ENCODE results near the gene SLC35B1. TPM values are rescaled to one million over a fixed set of nuclear protein-coding genes. Genes with fewer than 3 reads are reported as not detected.

Gene SLC35B1
- total RNA-seq, 1 donor from 2014 or later, result 48.1 TPM

GRCh38 chr17:49688848-49689247 is 18.9 kb downstream of the SLC35B1 start:
- H3K27me3 ChIP-seq, result no peaks in the 10 kb centered on the region
- peak overlapping the region; percentile 73 for H3K27ac ChIP-seq
- H3K9me3 ChIP-seq, result no peaks in the 10 kb centered on the region
- H3K36me3 ChIP-seq, result no peaks in the 10 kb centered on the region
- H3K4me3 ChIP-seq, result no peak overlapping the region
- ATAC-seq (no peak), DNase-seq (no peak)
- intact Hi-C loops (cut with DNase I), result no loop called here
- TF ChIP-seq, protein P1, sequence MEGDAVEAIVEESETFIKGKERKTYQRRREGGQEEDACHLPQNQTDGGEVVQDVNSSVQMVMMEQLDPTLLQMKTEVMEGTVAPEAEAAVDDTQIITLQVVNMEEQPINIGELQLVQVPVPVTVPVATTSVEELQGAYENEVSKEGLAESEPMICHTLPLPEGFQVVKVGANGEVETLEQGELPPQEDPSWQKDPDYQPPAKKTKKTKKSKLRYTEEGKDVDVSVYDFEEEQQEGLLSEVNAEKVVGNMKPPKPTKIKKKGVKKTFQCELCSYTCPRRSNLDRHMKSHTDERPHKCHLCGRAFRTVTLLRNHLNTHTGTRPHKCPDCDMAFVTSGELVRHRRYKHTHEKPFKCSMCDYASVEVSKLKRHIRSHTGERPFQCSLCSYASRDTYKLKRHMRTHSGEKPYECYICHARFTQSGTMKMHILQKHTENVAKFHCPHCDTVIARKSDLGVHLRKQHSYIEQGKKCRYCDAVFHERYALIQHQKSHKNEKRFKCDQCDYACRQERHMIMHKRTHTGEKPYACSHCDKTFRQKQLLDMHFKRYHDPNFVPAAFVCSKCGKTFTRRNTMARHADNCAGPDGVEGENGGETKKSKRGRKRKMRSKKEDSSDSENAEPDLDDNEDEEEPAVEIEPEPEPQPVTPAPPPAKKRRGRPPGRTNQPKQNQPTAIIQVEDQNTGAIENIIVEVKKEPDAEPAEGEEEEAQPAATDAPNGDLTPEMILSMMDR (IDR thresholded peaks at IDR 0.05), result no peak
- peaks cover 18% of the 10 kb centered on the region for H3K4me1 ChIP-seq

DNA sequence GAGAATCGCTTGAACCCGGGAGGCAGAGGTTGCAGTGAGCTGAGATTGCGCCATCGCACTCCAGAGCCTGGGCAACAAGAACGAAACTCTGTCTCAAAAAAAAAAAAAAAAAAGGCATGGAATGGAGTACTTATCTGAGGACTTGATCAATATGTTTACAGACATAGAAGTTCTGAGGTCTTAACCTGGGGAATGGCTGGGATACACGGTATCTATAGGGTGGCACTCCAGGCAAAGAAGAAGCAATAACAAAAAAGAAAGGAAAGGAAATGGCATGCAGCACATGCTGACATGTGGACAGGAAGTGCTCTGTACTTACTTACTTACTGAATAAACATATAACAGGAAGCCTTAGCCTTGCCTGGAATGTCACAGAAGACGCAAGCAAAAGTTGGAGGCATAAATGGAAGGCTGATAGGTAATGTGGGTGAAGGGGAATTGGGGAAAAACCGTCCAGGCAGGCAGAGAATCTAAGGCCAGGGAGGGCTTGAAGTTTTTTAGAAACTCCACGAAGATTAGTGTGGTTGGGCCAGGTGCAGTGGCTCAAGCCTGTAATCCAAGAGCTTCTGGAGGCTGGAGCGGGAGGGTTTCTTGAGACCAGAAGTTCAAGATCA is 19.8 kb downstream of the SLC35B1 start:
- H3K9me3 ChIP-seq, result no peaks in the 10 kb centered on the region
- no peaks in the 10 kb centered on the region for H3K27me3 ChIP-seq
- no peak overlapping the region for H3K4me3 ChIP-seq
- peaks cover 18% of the 10 kb centered on the region for H3K4me1 ChIP-seq
- TF ChIP-seq, protein P1 (IDR thresholded peaks at IDR 0.05), result no peak
- DNase-seq (no peak), ATAC-seq (peak; percentile 77)
- H3K36me3 ChIP-seq, result no peaks in the 10 kb centered on the region
- peak overlapping the region; percentile 73 for H3K27ac ChIP-seq
- intact Hi-C loops (cut with DNase I), result no loop called here

DNA sequence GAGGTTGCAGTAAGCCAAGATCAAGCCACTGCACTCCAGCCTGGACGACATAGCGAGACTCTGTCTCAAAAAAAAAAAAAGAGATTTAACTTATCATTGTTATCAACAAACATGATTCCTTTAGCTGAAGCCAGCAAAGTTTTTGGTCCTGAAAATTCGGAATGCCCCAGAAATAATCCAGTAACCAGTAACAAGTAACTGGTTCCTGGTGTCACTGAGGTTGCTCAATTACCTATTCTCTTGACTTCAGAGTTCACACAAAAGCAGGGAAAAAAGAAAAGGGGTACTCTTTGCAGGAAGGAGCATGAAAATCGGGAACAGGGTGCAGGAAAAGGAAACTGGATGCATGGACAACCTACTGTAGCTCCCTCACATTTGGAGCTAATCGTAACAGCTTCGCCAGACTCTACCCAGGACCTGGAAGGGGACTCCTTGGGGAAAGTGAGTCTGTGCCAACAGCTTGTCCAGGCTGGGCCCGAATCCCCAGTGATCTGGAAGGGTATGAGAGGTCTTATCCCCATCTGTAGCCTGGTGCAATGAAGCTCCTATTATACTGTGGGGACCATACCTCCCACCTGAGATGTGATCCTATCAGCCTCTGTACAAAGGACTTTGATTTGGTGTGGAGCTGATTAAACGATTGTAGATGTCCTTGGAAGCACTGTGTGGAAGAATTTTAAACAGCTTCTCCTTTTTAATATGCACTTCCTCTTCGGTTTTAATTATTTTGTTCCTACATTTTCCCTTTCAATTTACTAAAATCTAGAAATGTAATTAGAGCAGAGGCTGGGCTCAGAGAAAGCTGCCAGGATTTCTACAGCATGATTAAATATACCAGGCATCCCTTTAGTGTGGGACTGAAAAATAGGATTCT is 26.4 kb downstream of the SLC35B1 start:
- no peak for ATAC-seq
- Histone ChIP-seq H3K4me1 (peaks cover 3% of the 10 kb centered on the region), H3K27ac (no peak overlapping the region), H3K36me3 (no peaks in the 10 kb centered on the region), H3K27me3 (no peaks in the 10 kb centered on the region), H3K4me3 (no peak overlapping the region), H3K9me3 (no peaks in the 10 kb centered on the region)
- intact Hi-C loops (cut with DNase I), result no loop called here
- no peak for DNase-seq
- TF ChIP-seq, protein P1 (IDR thresholded peaks at IDR 0.05), result no peak

- no peak overlapping the region for H3K27ac ChIP-seq
- H3K4me3 ChIP-seq, result no peak overlapping the region
- TF ChIP-seq, protein P1 (IDR thresholded peaks at IDR 0.05), result no peak
- peaks cover 5% of the 10 kb centered on the region for H3K36me3 ChIP-seq
- no peaks in the 10 kb centered on the region for H3K9me3 ChIP-seq
- no peak for DNase-seq
- ATAC-seq, result no peak
- intact Hi-C loops (cut with DNase I), result no loop called here
- H3K27me3 ChIP-seq, result no peaks in the 10 kb centered on the region
- H3K4me1 ChIP-seq, result peaks cover 13% of the 10 kb centered on the region
Measured at GRCh38 chr17:49680314-49680713, 27.4 kb downstream of the SLC35B1 start.

GRCh38 chr17:49677933-49678847 is 29.6 kb downstream of the SLC35B1 start, which contains the start of gene SPOP:
TSS of gene SPOP (minus strand) at chr17:49678097. CDS start at chr17:49622810, 55,287 bp downstream.
- peaks cover 14% of the 10 kb centered on the region for H3K36me3 ChIP-seq
- TF ChIP-seq, protein P1 (IDR thresholded peaks at IDR 0.05), result no peak
- H3K4me1 ChIP-seq, result peaks cover 32% of the 10 kb centered on the region
- peak within 1 kb of the TSS; percentile 96 for H3K27ac ChIP-seq
- DNase-seq, result peak; percentile 100
- no peaks in the 10 kb centered on the region for H3K9me3 ChIP-seq
- H3K4me3 ChIP-seq, result peak within 1 kb of the TSS; percentile 77
- intact Hi-C loops (cut with DNase I), result no loop called here
- ATAC-seq, result peak; percentile 99
- no peaks in the 10 kb centered on the region for H3K27me3 ChIP-seq

Data from upper lobe of right lung (tissue), 1 donor.